Breast epithelium (tissue), 3 donors: ENCODE results near the gene QPRT.
"Not testable (repeated sequence)": the region's sequence is repeated elsewhere in the genome, so short reads cannot be mapped to it uniquely, and the experiment has no call there.

Source experiments
- POLR2A ChIP-seq: fragments of 450-650 bp; IDR thresholded peaks from one replicate; pipeline ENCODE4 v1.6.1; 2016; ENCODE audit warnings: antibody characterized with exemption, mild to moderate bottlenecking, moderate library complexity
- POLR2AphosphoS5 ChIP-seq, 3 donors: sonication (generic); formaldehyde crosslinking; IDR thresholded peaks; one replicate each; pipeline ENCODE4 v1.6.1; 2017; ENCODE audit warnings: antibody characterized with exemption in 3 of 3
- TF ChIP-seq, protein P1 (sequence below), 3 donors: fragments of 450-650 bp; IDR thresholded peaks; one replicate each; pipeline ENCODE4 v1.5.1; 2016 to 2017; ENCODE audit warnings: antibody characterized with exemption in 3 of 3, mild to moderate bottlenecking in 3 of 3, moderate library complexity in 3 of 3

DNA sequence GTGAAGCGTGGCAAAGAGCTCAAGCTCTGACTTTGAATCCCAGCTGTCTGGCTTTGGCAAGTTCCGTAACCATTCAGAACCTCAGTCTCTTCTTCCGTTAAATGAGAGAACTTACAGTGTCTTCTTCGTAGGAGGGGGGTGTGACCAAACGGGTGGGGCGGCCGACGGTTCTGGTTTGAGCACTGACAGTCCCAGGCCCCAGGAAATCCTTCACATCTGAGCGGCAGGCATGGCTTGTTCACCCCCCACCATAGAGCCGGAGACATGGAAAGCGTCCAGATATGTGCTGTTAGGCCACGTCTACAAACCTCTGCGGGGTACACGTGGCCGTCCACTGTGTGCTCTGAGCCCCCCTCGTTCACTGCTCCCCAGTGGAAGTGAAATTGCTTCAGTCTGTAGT, 43.1 kb upstream of the QPRT start:
- TF ChIP-seq POLR2AphosphoS5 (IDR thresholded peaks at IDR 0.05); POLR2A: not testable (repeated sequence)
- TF ChIP-seq, protein P1, sequence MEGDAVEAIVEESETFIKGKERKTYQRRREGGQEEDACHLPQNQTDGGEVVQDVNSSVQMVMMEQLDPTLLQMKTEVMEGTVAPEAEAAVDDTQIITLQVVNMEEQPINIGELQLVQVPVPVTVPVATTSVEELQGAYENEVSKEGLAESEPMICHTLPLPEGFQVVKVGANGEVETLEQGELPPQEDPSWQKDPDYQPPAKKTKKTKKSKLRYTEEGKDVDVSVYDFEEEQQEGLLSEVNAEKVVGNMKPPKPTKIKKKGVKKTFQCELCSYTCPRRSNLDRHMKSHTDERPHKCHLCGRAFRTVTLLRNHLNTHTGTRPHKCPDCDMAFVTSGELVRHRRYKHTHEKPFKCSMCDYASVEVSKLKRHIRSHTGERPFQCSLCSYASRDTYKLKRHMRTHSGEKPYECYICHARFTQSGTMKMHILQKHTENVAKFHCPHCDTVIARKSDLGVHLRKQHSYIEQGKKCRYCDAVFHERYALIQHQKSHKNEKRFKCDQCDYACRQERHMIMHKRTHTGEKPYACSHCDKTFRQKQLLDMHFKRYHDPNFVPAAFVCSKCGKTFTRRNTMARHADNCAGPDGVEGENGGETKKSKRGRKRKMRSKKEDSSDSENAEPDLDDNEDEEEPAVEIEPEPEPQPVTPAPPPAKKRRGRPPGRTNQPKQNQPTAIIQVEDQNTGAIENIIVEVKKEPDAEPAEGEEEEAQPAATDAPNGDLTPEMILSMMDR (IDR thresholded peaks at IDR 0.05) = not testable (repeated sequence)
